Erythroblast (primary cell): ENCODE measurements around the gene SESTD1.
A peak's percentile ranks its signal among the peaks of the same experiment; 100 is the strongest.

Experiments
- DNase-seq, 2 experiments: peaks; one replicate each; lab custom pipeline; 2025; lab: John Stamatoyannopoulos, UW
- GATA1 ChIP-seq: IDR thresholded peaks from 2 replicates; pipeline ENCODE4 v1.6.1; 2011; ENCODE audit warnings: low read depth, mild to moderate bottlenecking, control low read depth, low read length, moderate library complexity
- POLR2A ChIP-seq: IDR thresholded peaks from 2 replicates; pipeline ENCODE4 v1.6.1; 2011; ENCODE audit warnings: mild to moderate bottlenecking, low read length

SESTD1 gene

GRCh38 chr2:179264368-179265081 is at the start of gene SESTD1:
TSS of gene SESTD1 (minus strand) at chr2:179264832. CDS start at chr2:179191841, 72,991 bp downstream.
- peak; percentile 62 to 74 for DNase-seq
- TF ChIP-seq GATA1 = no peak
- no peak for TF ChIP-seq POLR2A

GRCh38 chr2:179313057-179313456 is 48.4 kb upstream of the SESTD1 start:
- DNase-seq = no peak
- no peak for TF ChIP-seq POLR2A
- TF ChIP-seq GATA1 = no peak

GRCh38 chr2:179311101-179311500 is 46.5 kb upstream of the SESTD1 start:
- DNase-seq = no peak
- TF ChIP-seq POLR2A (no peak), GATA1 (no peak)

GRCh38 chr2:179307616-179308371 is 43.2 kb upstream of the SESTD1 start:
- TF ChIP-seq GATA1 = no peak
- no peak for TF ChIP-seq POLR2A
- no peak for DNase-seq

GRCh38 chr2:179305125-179305524 is 40.5 kb upstream of the SESTD1 start:
- TF ChIP-seq POLR2A (no peak), GATA1 (no peak)
- no peak for DNase-seq

GRCh38 chr2:179304424-179304823 is 39.8 kb upstream of the SESTD1 start:
- DNase-seq = no peak
- TF ChIP-seq GATA1 (no peak), POLR2A (no peak)

GRCh38 chr2:179302764-179303571 is 38.3 kb upstream of the SESTD1 start:
- no peak for DNase-seq

GRCh38 chr2:179302149-179302548 is 37.5 kb upstream of the SESTD1 start:
- TF ChIP-seq POLR2A = no peak
- no peak for TF ChIP-seq GATA1
- DNase-seq = no peak

More at GRCh38 chr2:179302764-179303571, 38.3 kb upstream of the SESTD1 start:
- TF ChIP-seq GATA1 = no peak
- no peak for TF ChIP-seq POLR2A

- TF ChIP-seq POLR2A = no peak
- DNase-seq = no peak
Observed at GRCh38 chr2:179298666-179299065, 34.0 kb upstream of the SESTD1 start.

- no peak for DNase-seq
- TF ChIP-seq GATA1 (no peak), POLR2A (no peak)
Observed at GRCh38 chr2:179297927-179298326, 33.3 kb upstream of the SESTD1 start.

GRCh38 chr2:179290329-179290728 is 25.7 kb upstream of the SESTD1 start:
- TF ChIP-seq GATA1 = no peak
- no peak for TF ChIP-seq POLR2A
- DNase-seq = no peak

- TF ChIP-seq GATA1 (no peak), POLR2A (no peak)
- no peak for DNase-seq
Observed at GRCh38 chr2:179285060-179285459, 20.4 kb upstream of the SESTD1 start.

GRCh38 chr2:179277429-179278196 is 13.0 kb upstream of the SESTD1 start:
- no peak for TF ChIP-seq GATA1
- TF ChIP-seq POLR2A = no peak
- DNase-seq = no peak
